ENCODE measurements around the gene LRFN4. TPM values are rescaled to one million over a fixed set of nuclear protein-coding genes. Genes with fewer than 3 reads are reported as not detected.

LRFN4 gene
- total RNA-seq, 1 donor from 2014 or later = 36.2 TPM

- Mint-ChIP-seq H3K4me1 (no peaks in the 10 kb centered on the region), H3K4me3 (no peak overlapping the region), H3K36me3 (ENCODE audit: low read depth) (no peaks in the 10 kb centered on the region), H3K27me3 (ENCODE audit: low read depth) (no peaks in the 10 kb centered on the region), H3K27ac (ENCODE audit: unreplicated experiment) (no peak overlapping the region), H3K9me3 (no peaks in the 10 kb centered on the region)
- no peak for DNase-seq (ENCODE audit: low read depth, low spot score)
- TF ChIP-seq CTCF (conservative IDR thresholded peaks at IDR 0.05) = peak; percentile 56
Measured at GRCh38 chr11:66868726-66869566, 12.1 kb downstream of the LRFN4 start.

- no peak for TF ChIP-seq CTCF (conservative IDR thresholded peaks at IDR 0.05)
- no peaks in the 10 kb centered on the region for H3K27me3 Mint-ChIP-seq (ENCODE audit: low read depth)
- H3K4me1 Mint-ChIP-seq = peaks cover 4% of the 10 kb centered on the region
- H3K36me3 Mint-ChIP-seq (ENCODE audit: low read depth) = no peaks in the 10 kb centered on the region
- no peak for DNase-seq (ENCODE audit: low read depth, low spot score)
- H3K9me3 Mint-ChIP-seq = no peaks in the 10 kb centered on the region
- no peak overlapping the region for H3K27ac Mint-ChIP-seq (ENCODE audit: unreplicated experiment)
- H3K4me3 Mint-ChIP-seq = no peak overlapping the region
Measured at GRCh38 chr11:66869567-66869870, 12.7 kb downstream of the LRFN4 start.

GRCh38 chr11:66870131-66870530 lies 13.3 kb downstream of the LRFN4 start:
- no peak for DNase-seq (ENCODE audit: low read depth, low spot score)
- no peaks in the 10 kb centered on the region for H3K9me3 Mint-ChIP-seq
- no peaks in the 10 kb centered on the region for H3K27me3 Mint-ChIP-seq (ENCODE audit: low read depth)
- TF ChIP-seq CTCF (conservative IDR thresholded peaks at IDR 0.05) = no peak
- no peak overlapping the region for H3K4me3 Mint-ChIP-seq
- no peak overlapping the region for H3K27ac Mint-ChIP-seq (ENCODE audit: unreplicated experiment)
- H3K36me3 Mint-ChIP-seq (ENCODE audit: low read depth) = no peaks in the 10 kb centered on the region
- peaks cover 10% of the 10 kb centered on the region for H3K4me1 Mint-ChIP-seq

- no peak overlapping the region for H3K4me3 Mint-ChIP-seq
- H3K27ac Mint-ChIP-seq (ENCODE audit: unreplicated experiment) = no peak overlapping the region
- H3K27me3 Mint-ChIP-seq (ENCODE audit: low read depth) = no peaks in the 10 kb centered on the region
- no peak for DNase-seq (ENCODE audit: low read depth, low spot score)
- TF ChIP-seq CTCF (conservative IDR thresholded peaks at IDR 0.05) = no peak
- H3K36me3 Mint-ChIP-seq (ENCODE audit: low read depth) = no peaks in the 10 kb centered on the region
- no peaks in the 10 kb centered on the region for H3K9me3 Mint-ChIP-seq
- H3K4me1 Mint-ChIP-seq = peaks cover 17% of the 10 kb centered on the region
Measured at GRCh38 chr11:66870616-66871520, 14.0 kb downstream of the LRFN4 start.

- peaks cover 24% of the 10 kb centered on the region for H3K4me1 Mint-ChIP-seq
- no peak for TF ChIP-seq CTCF (conservative IDR thresholded peaks at IDR 0.05)
- no peaks in the 10 kb centered on the region for H3K27me3 Mint-ChIP-seq (ENCODE audit: low read depth)
- H3K9me3 Mint-ChIP-seq = no peaks in the 10 kb centered on the region
- no peak for DNase-seq (ENCODE audit: low read depth, low spot score)
- H3K27ac Mint-ChIP-seq (ENCODE audit: unreplicated experiment) = no peak overlapping the region
- H3K36me3 Mint-ChIP-seq (ENCODE audit: low read depth) = no peaks in the 10 kb centered on the region
- H3K4me3 Mint-ChIP-seq = no peak overlapping the region
Measured at GRCh38 chr11:66871521-66871901, 14.6 kb downstream of the LRFN4 start.

All from neural crest cell (in vitro differentiated cells).